ACC112 (cell line): ENCODE results near the gene RPS3.

Source experiments
- H2AFZ ChIP-seq: fragments of 200-600 bp; sonication (generic); one replicate; pipeline ENCODE4 v1.6.0; 2017; ENCODE audit warnings: antibody characterized with exemption, low read length; ENCODE audit not compliant: unreplicated experiment
- H3K27ac ChIP-seq: fragments of 200-600 bp; sonication (generic); 2 replicates; pipeline ENCODE4 v1.5.1; 2014; ENCODE audit warnings: low read depth, mild to moderate bottlenecking, antibody characterized with exemption, low read length, moderate library complexity
- H3K27me3 ChIP-seq: fragments of 200-600 bp; sonication (generic); 2 replicates; pipeline ENCODE4 v1.6.1; 2014; ENCODE audit warnings: mild to moderate bottlenecking, antibody characterized with exemption, low read length, moderate library complexity, mixed read lengths; ENCODE audit not compliant: insufficient read depth
- H3K36me3 ChIP-seq: fragments of 200-600 bp; sonication (generic); 2 replicates; pipeline ENCODE4 v1.6.1; 2016; ENCODE audit warnings: mild to moderate bottlenecking, antibody characterized with exemption, low read length, moderate library complexity, mixed read lengths; ENCODE audit not compliant: insufficient read depth
- H3K4me1 ChIP-seq: fragments of 200-600 bp; sonication (generic); one replicate; pipeline ENCODE4 v1.6.1; 2016; ENCODE audit warnings: low read length, mixed read lengths; ENCODE audit not compliant: insufficient read depth, unreplicated experiment, control insufficient read depth
- H3K4me3 ChIP-seq: fragments of 200-600 bp; sonication (generic); 2 replicates; pipeline ENCODE4 v1.5.1; 2014; ENCODE audit warnings: mild to moderate bottlenecking, low read depth, low read length
- H3K79me2 ChIP-seq: fragments of 200-600 bp; sonication (generic); one replicate; pipeline ENCODE4 v1.6.0; 2016; ENCODE audit warnings: low read length; ENCODE audit not compliant: control insufficient read depth, unreplicated experiment, insufficient read depth

RPS3 gene

GRCh38 chr11:75399344-75400145, at the start of gene RPS3:
Gene RPS3, plus strand, starts transcription at chr11:75399518. Its CDS starts 30 bp downstream, at chr11:75399548.
- H2AFZ ChIP-seq, result peak within 1 kb of the TSS; percentile 37

GRCh38 chr11:75349521-75350116, 49.7 kb upstream of the RPS3 start:
- Histone ChIP-seq H2AFZ (no peak overlapping the region), H3K4me3 (no peak overlapping the region; the same call in 1 of the 2 replicates), H3K4me1 (peaks cover 44% of the 10 kb centered on the region), H3K27me3 (no peaks in the 10 kb centered on the region), H3K36me3 (no peaks in the 10 kb centered on the region), H3K27ac (no peak overlapping the region), H3K79me2 (no peaks in the 10 kb centered on the region)

More at GRCh38 chr11:75399344-75400145, at the start of gene RPS3:
- Histone ChIP-seq H3K27me3 (no peaks in the 10 kb centered on the region), H3K4me1 (peaks cover 32% of the 10 kb centered on the region), H3K36me3 (peaks cover 42% of the 10 kb centered on the region), H3K79me2 (peaks cover 53% of the 10 kb centered on the region), H3K4me3 (peak within 1 kb of the TSS; percentile 94), H3K27ac (peak within 1 kb of the TSS; percentile 84)

- Histone ChIP-seq H3K4me3 (peak overlapping the region; percentile 93), H3K4me1 (peaks cover 38% of the 10 kb centered on the region), H3K27ac (no peak overlapping the region), H2AFZ (no peak overlapping the region), H3K36me3 (no peaks in the 10 kb centered on the region), H3K79me2 (no peaks in the 10 kb centered on the region), H3K27me3 (no peaks in the 10 kb centered on the region)
These were observed 49.1 kb upstream of the RPS3 start for GRCh38 chr11:75350122-75350742.

- H3K4me3 ChIP-seq, result peak overlapping the region; percentile 93
- no peak overlapping the region for H3K27ac ChIP-seq
- H3K4me1 ChIP-seq, result peaks cover 38% of the 10 kb centered on the region
- H3K27me3 ChIP-seq, result no peaks in the 10 kb centered on the region
- H3K79me2 ChIP-seq, result no peaks in the 10 kb centered on the region
- no peaks in the 10 kb centered on the region for H3K36me3 ChIP-seq
- H2AFZ ChIP-seq, result peak overlapping the region; percentile 94
These were observed 48.4 kb upstream of the RPS3 start for GRCh38 chr11:75350743-75351540.

- H3K4me1 ChIP-seq, result peaks cover 37% of the 10 kb centered on the region
- peak within 1 kb of the TSS; percentile 93 for H3K4me3 ChIP-seq
- H3K27me3 ChIP-seq, result no peaks in the 10 kb centered on the region
- no peak within 1 kb of the TSS for H3K27ac ChIP-seq
- no peaks in the 10 kb centered on the region for H3K79me2 ChIP-seq
- no peaks in the 10 kb centered on the region for H3K36me3 ChIP-seq
- peak within 1 kb of the TSS; percentile 94 for H2AFZ ChIP-seq
These were observed 47.9 kb upstream of the RPS3 start, which contains the start of gene ARRB1 for GRCh38 chr11:75351541-75351790. Gene ARRB1, minus strand, starts transcription at chr11:75351661. Its CDS starts 54 bp downstream, at chr11:75351607.

GRCh38 chr11:75351791-75352587, 47.3 kb upstream of the RPS3 start:
- Histone ChIP-seq H2AFZ (peak overlapping the region; percentile 94), H3K4me1 (peaks cover 32% of the 10 kb centered on the region), H3K36me3 (no peaks in the 10 kb centered on the region), H3K27ac (no peak overlapping the region), H3K27me3 (no peaks in the 10 kb centered on the region), H3K4me3 (peak overlapping the region; percentile 93), H3K79me2 (no peaks in the 10 kb centered on the region)

GRCh38 chr11:75352588-75353206, 46.6 kb upstream of the RPS3 start:
- no peak overlapping the region for H3K27ac ChIP-seq

GRCh38 chr11:75355051-75355450, 44.3 kb upstream of the RPS3 start:
- Histone ChIP-seq H3K4me1 (peaks cover 11% of the 10 kb centered on the region), H3K36me3 (no peaks in the 10 kb centered on the region), H2AFZ (no peak overlapping the region), H3K27ac (no peak overlapping the region), H3K27me3 (no peaks in the 10 kb centered on the region), H3K4me3 (no peak overlapping the region), H3K79me2 (no peaks in the 10 kb centered on the region)

More at GRCh38 chr11:75352588-75353206, 46.6 kb upstream of the RPS3 start:
- Histone ChIP-seq H2AFZ (no peak overlapping the region), H3K4me1 (peaks cover 24% of the 10 kb centered on the region), H3K79me2 (no peaks in the 10 kb centered on the region), H3K36me3 (no peaks in the 10 kb centered on the region), H3K4me3 (peak overlapping the region; percentile 93), H3K27me3 (no peaks in the 10 kb centered on the region)

- H3K79me2 ChIP-seq, result no peaks in the 10 kb centered on the region
- no peaks in the 10 kb centered on the region for H3K4me1 ChIP-seq
- no peak overlapping the region for H3K4me3 ChIP-seq
- no peak overlapping the region for H3K27ac ChIP-seq
- no peaks in the 10 kb centered on the region for H3K36me3 ChIP-seq
- no peaks in the 10 kb centered on the region for H3K27me3 ChIP-seq
- H2AFZ ChIP-seq, result no peak overlapping the region
These were observed 42.7 kb upstream of the RPS3 start for GRCh38 chr11:75356613-75357012.
